ENCODE data around the gene PMS1. TPM values are rescaled to one million over a fixed set of nuclear protein-coding genes. Genes with fewer than 3 reads are reported as not detected.

Gene PMS1
- 5.3 to 8.6 TPM (median 7.1 TPM) in 5 replicates for total RNA-seq (2022; extraction: Qiagen RNA extraction)

DNA sequence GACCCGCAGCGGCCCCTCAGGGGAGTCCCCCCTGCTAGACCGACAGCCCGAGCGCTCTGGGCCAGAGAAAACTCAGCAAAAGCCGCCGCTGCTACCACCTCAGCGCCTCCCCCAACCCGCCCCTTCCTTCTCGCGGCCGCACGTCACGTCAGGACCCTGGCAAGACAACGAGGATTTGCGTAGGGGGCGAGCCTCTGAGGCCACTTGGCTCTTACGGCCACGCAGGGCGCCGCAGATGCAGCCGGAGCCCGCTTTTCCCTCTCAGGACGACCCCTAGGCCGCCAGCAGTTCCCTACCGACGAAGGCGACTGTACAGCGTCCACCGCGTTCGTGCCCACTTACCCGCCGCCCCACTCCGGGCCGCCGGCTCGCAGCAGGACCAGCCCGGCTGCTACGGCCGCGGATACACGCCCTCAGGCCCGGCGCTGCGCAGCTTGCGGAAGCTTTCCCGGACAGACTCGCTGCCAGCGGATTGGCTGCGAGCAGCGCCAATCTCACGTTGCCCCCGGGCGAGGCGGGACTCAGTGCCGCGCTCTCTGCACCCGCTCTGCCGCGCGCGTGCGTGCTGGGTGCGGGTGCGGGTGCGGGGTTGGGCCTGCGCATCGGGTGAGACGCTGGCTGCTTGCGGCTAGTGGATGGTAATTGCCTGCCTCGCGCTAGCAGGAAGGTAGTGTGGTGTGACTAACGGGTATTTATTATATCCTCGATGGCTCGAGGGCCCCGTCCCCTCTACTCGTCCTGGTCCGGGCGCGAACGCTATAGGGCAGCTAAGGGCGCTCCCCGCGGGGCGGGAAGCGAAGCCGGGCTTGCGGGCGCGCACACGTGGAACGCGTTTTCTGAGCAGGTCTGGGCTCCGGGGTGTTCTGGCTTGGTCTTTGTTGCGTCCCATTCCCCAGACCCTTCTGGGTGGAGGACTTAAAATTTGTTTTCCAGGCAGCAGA is at the start of gene PMS1, which contains the start of gene ORMDL1:
Gene PMS1, plus strand, starts transcription at position 524 of the 941 bp plus-strand sequence. CDS start 7,360 bp downstream, outside the sequence.
Gene ORMDL1, minus strand, starts transcription at position 413 of the 941 bp plus-strand sequence. CDS start 1,744 bp downstream, outside the sequence.

DNA sequence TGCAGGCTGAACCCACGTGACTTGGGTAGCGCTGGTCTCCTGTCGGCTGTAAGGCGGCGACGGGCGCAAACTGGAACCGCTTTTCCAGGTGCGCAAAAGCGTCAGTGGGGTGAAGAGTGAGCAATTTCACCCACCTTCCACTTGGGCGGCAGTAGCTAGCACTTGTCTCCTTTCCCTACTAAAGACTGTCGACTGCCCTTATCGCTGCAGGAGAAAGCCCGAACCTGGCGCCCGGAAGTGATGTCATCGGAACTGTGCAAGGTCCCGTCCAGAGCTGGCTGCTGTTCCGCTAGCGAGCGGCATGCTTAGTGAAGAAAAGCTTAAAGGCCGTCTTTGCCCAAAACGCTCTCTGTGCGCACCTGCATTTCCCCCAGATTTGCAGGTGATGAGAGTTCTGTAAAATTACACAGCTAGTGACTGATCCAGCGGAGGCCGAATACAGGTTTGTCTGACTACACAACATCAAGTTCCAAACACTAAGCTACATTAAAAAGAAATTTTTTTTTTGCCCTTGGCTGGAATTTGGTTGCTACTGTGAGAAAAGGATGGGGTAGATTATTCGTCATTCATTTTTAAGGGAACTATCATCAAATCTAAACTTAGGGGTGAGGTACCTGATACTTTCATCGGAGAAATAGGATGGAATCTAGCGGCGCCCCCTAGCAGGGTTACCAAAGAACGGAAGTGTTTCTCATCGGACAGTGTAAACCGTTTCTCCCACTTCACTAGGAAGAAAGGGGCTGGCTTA is 21.5 kb upstream of the PMS1 start, which contains the start of gene OSGEPL1:
Gene OSGEPL1, minus strand, starts transcription at position 242 of the 748 bp plus-strand sequence. CDS start 1,152 bp downstream, outside the sequence.

Other genes with a start within 250 kb of the PMS1 start
- 1.5 to 2.9 TPM (median 1.6 TPM) in 5 replicates for gene SLC40A1, start 203.7 kb upstream of the PMS1 start, total RNA-seq (2022; extraction: Qiagen RNA extraction)
- gene ASNSD1, start 123.0 kb upstream of the PMS1 start, total RNA-seq (2022; extraction: Qiagen RNA extraction) = 33.0 to 41.2 TPM (median 35.9 TPM) in 5 replicates
- gene ANKAR, start 109.8 kb upstream of the PMS1 start, total RNA-seq (2022; extraction: Qiagen RNA extraction) = 1.3 to 1.4 TPM (median 1.3 TPM) in 5 replicates
- gene OSGEPL1, start 21.7 kb upstream of the PMS1 start, total RNA-seq (2022; extraction: Qiagen RNA extraction) = 3.7 to 5.0 TPM (median 4.6 TPM) in 5 replicates
- gene ORMDL1, start 111 bp upstream of the PMS1 start, total RNA-seq (2022; extraction: Qiagen RNA extraction) = 38.5 to 49.0 TPM (median 43.4 TPM) in 5 replicates